Suprapubic skin (tissue), 4 donors: ENCODE measurements around the gene NT5DC3.

Source experiments
- EP300 ChIP-seq: sonication (generic); formaldehyde crosslinking; IDR thresholded peaks from one replicate; pipeline ENCODE4 v1.6.1; 2017; ENCODE audit warnings: antibody characterized with exemption
- POLR2A ChIP-seq, 2 donors: fragments of 450-650 bp; IDR thresholded peaks; one replicate each; pipeline ENCODE4 v1.6.1; 2017; ENCODE audit warnings: antibody characterized with exemption in 2 of 2, mild to moderate bottlenecking in 2 of 2, moderate library complexity in 2 of 2
- POLR2AphosphoS5 ChIP-seq, 3 donors: sonication (generic); formaldehyde crosslinking; IDR thresholded peaks; one replicate each; pipeline ENCODE4 v1.6.1; 2017; ENCODE audit warnings: antibody characterized with exemption in 3 of 3
- TF ChIP-seq, protein P1 (sequence below), 2 donors: fragments of 200-600 bp in 1 of 2; fragments of 450-650 bp in 1 of 2; sonication (generic) in 1 of 2; IDR thresholded peaks; one replicate each; pipeline ENCODE4 v1.5.1; 2016 to 2019; ENCODE audit warnings: antibody characterized with exemption in 2 of 2, mild to moderate bottlenecking in 1 of 2, moderate library complexity in 1 of 2

DNA sequence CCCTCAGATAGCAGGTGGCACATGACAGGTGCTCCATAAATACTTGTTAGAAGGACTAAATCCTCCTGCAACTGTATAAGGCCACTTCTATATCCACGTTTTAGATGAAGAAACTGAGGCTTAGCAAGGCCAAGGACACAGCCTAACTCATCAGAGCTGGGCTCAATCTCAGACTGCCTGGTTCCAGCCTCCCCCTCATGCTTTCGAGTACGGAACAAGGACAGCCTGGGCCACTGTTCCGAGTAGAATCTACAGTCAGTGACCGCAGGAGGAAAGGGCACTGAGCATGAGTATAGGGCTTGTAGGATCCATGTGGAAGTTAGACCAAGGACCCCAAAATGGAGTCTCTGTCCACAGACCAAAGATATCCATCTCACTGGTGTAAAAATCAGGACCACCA lies 84.6 kb downstream of the NT5DC3 start:
- TF ChIP-seq, protein P1, sequence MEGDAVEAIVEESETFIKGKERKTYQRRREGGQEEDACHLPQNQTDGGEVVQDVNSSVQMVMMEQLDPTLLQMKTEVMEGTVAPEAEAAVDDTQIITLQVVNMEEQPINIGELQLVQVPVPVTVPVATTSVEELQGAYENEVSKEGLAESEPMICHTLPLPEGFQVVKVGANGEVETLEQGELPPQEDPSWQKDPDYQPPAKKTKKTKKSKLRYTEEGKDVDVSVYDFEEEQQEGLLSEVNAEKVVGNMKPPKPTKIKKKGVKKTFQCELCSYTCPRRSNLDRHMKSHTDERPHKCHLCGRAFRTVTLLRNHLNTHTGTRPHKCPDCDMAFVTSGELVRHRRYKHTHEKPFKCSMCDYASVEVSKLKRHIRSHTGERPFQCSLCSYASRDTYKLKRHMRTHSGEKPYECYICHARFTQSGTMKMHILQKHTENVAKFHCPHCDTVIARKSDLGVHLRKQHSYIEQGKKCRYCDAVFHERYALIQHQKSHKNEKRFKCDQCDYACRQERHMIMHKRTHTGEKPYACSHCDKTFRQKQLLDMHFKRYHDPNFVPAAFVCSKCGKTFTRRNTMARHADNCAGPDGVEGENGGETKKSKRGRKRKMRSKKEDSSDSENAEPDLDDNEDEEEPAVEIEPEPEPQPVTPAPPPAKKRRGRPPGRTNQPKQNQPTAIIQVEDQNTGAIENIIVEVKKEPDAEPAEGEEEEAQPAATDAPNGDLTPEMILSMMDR (IDR thresholded peaks at IDR 0.05), result no peak
- TF ChIP-seq POLR2A (IDR thresholded peaks at IDR 0.05) (no peak), POLR2AphosphoS5 (IDR thresholded peaks at IDR 0.05) (no peak), EP300 (no peak)
